ENCODE data around the gene MSI2.

DNA sequence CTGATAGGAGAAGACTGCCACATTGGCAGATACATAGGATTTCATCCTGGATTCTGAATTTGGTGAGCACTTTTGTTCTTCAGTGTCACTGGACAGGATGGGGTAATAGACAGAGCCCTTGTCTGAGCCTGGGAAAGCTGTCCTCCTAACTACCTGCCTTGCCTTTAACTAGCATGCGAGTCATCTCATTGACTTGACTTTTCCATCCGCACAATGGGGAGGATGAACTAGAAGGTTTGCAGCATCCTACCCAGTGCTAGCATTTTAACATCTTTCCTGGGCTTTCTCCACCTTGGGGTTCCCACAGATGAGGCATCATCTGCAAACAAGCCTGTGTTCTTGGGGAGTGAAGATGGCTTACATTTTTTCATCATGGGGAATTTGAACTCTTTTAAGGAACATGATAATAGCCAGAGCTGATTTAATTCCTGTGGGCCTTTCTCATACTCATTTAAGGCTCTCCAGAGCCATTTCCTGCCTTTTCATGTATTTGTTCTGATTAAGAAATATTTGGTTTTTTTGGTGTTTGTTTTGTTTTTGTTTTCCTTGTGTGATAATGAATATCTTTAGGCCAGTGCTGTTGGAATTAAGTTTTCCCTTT, 139.5 kb downstream of the MSI2 start:
- TF ChIP-seq POLR2A (IDR thresholded peaks at IDR 0.05) (no peak), POLR2AphosphoS5 (IDR thresholded peaks at IDR 0.05) (no peak)
- TF ChIP-seq, protein P1, sequence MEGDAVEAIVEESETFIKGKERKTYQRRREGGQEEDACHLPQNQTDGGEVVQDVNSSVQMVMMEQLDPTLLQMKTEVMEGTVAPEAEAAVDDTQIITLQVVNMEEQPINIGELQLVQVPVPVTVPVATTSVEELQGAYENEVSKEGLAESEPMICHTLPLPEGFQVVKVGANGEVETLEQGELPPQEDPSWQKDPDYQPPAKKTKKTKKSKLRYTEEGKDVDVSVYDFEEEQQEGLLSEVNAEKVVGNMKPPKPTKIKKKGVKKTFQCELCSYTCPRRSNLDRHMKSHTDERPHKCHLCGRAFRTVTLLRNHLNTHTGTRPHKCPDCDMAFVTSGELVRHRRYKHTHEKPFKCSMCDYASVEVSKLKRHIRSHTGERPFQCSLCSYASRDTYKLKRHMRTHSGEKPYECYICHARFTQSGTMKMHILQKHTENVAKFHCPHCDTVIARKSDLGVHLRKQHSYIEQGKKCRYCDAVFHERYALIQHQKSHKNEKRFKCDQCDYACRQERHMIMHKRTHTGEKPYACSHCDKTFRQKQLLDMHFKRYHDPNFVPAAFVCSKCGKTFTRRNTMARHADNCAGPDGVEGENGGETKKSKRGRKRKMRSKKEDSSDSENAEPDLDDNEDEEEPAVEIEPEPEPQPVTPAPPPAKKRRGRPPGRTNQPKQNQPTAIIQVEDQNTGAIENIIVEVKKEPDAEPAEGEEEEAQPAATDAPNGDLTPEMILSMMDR (IDR thresholded peaks at IDR 0.05) = no peak
